Fibroblast of the aortic adventitia (primary cell): ENCODE results near the gene ABHD4. TPM values are rescaled to one million over a fixed set of nuclear protein-coding genes. Genes with fewer than 3 reads are reported as not detected.
A peak's percentile ranks its signal among the peaks of the same experiment; 100 is the strongest.

Experiments
- DNase-seq: peaks from one replicate; pipeline ENCODE4 v3.0.0-alpha.2; 2010; ENCODE audit warnings: low read depth
- H3K4me3 ChIP-seq: 2 replicates; pipeline ENCODE4 v1.5.1; 2011; ENCODE audit warnings: low read depth, mild to moderate bottlenecking, control low read depth, low read length, moderate library complexity
- total RNA-seq: library from RNA; depleted of rRNA; stranded (reverse); fragments of >200 nt; gene quantifications from 2 replicates; pipeline ENCODE4 v1.2.3, GENCODE V29; 2012; ENCODE audit warnings: low replicate concordance
- TF ChIP-seq, protein P1 (sequence below): IDR thresholded peaks from 2 replicates; pipeline ENCODE4 v1.5.1; 2011; ENCODE audit warnings: mild to moderate bottlenecking, low read length, control low read depth, inconsistent platforms; ENCODE audit not compliant: insufficient read depth

Gene ABHD4
- total RNA-seq, 1 donor = 24.3 TPM

GRCh38 chr14:22569737-22570131 is 28.4 kb upstream of the ABHD4 start:
- H3K4me3 ChIP-seq = no peak overlapping the region
- DNase-seq = no peak
- TF ChIP-seq, protein P1, sequence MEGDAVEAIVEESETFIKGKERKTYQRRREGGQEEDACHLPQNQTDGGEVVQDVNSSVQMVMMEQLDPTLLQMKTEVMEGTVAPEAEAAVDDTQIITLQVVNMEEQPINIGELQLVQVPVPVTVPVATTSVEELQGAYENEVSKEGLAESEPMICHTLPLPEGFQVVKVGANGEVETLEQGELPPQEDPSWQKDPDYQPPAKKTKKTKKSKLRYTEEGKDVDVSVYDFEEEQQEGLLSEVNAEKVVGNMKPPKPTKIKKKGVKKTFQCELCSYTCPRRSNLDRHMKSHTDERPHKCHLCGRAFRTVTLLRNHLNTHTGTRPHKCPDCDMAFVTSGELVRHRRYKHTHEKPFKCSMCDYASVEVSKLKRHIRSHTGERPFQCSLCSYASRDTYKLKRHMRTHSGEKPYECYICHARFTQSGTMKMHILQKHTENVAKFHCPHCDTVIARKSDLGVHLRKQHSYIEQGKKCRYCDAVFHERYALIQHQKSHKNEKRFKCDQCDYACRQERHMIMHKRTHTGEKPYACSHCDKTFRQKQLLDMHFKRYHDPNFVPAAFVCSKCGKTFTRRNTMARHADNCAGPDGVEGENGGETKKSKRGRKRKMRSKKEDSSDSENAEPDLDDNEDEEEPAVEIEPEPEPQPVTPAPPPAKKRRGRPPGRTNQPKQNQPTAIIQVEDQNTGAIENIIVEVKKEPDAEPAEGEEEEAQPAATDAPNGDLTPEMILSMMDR = no peak

DNA sequence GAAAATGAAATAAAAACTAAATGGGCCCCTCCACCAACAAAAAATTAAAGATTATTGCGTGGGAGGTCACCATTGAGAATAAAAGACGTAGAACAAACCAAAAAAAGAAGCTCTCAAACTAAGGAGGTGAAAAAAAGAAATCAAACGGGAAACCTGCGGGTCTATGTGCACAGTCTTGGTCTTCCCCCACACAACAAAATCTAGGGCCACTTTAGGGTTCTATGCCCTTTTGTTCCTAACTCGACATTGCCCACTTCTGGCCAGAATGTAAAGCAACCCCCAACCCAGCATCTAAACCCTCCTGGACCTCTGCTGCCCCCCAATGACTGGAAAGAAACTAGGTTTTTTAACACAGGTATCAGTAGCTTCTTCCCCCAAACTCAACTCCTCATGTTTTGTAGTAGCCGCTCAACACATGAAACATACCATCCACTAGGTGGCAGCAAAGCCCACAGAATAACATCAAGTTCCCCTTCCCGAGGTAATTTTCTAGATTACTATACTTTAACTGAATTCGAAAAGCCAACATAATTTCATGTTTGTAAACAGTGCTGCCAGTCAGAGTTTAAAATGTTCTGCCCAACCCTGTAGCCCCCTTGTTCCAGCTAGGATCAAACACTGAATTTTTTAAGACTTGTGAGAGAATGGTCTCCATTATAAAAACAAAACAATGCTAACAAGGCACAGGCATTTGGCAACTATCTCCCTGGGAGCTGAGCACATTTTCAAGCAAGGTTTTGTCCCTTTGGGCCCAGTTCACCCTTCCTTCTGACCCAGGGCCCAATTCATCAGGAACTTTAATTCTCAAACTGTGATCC is 27.8 kb upstream of the ABHD4 start:
- TF ChIP-seq, protein P1 = peak; percentile 64
- peak; percentile 89 for DNase-seq

GRCh38 chr14:22572562-22573058 is 25.5 kb upstream of the ABHD4 start:
- no peak overlapping the region for H3K4me3 ChIP-seq
- TF ChIP-seq, protein P1 = no peak
- DNase-seq = peak; percentile 21

More for the DNA sequence above, 27.8 kb upstream of the ABHD4 start:
- H3K4me3 ChIP-seq = no peak overlapping the region

DNA sequence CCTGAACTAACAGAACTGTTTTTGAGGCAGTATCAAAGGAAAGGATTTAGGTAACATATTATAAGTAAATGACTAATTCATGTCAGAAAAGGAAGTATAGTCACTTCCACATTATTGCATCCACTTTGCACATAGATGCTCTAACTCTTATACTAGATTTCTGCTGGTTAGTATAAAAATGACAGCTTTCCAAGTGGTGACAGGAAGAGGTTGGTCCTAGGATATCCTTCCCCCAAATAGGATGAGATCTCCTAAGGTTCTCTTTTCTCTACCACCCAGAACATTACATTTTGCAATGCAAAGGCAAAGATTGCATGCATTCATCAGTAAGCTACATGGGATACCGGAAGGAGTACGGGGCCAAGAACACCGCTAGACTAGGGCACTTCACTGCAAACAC is 24.3 kb upstream of the ABHD4 start:
- TF ChIP-seq, protein P1 = no peak
- no peak for DNase-seq
- no peak overlapping the region for H3K4me3 ChIP-seq

DNA sequence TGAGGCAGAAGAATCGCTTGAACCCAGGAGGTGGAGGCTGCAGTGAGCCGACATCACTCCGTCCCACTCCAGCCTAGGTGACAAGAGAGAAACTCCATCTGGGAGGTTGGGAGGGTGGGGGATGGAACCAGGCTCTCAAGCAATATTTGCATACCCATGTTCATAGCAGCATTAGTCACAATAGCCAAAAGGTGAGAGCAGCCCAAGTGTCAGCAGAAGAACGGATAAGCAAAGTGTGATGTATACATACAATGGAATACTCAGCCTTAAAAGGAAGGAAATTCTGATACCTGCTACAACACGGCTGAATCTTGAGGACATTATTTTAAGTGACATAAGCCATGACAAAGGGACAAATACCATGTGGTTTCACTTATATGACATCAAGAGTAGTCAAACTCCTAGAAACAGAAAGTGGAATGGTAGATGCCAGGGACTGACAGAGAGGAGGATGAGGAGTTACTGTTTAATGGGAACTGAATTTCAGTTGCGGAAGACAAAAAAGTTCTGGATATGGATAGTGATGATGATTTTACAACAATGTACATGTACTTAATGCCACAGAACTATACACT is 20.7 kb upstream of the ABHD4 start:
- no peak for DNase-seq
- TF ChIP-seq, protein P1 = no peak
- H3K4me3 ChIP-seq = no peak overlapping the region

GRCh38 chr14:22579236-22579635 is 18.9 kb upstream of the ABHD4 start:
- no peak for DNase-seq
- TF ChIP-seq, protein P1 = no peak
- no peak overlapping the region for H3K4me3 ChIP-seq
